ENCODE results near the gene PRICKLE2.

GRCh38 chr3:64244011-64244942 lies 19.0 kb upstream of the PRICKLE2 start:
- TF ChIP-seq GLI4 (tag by site-specific recombination; IDR thresholded peaks at IDR 0.05) = no peak
- TF ChIP-seq, protein P1, sequence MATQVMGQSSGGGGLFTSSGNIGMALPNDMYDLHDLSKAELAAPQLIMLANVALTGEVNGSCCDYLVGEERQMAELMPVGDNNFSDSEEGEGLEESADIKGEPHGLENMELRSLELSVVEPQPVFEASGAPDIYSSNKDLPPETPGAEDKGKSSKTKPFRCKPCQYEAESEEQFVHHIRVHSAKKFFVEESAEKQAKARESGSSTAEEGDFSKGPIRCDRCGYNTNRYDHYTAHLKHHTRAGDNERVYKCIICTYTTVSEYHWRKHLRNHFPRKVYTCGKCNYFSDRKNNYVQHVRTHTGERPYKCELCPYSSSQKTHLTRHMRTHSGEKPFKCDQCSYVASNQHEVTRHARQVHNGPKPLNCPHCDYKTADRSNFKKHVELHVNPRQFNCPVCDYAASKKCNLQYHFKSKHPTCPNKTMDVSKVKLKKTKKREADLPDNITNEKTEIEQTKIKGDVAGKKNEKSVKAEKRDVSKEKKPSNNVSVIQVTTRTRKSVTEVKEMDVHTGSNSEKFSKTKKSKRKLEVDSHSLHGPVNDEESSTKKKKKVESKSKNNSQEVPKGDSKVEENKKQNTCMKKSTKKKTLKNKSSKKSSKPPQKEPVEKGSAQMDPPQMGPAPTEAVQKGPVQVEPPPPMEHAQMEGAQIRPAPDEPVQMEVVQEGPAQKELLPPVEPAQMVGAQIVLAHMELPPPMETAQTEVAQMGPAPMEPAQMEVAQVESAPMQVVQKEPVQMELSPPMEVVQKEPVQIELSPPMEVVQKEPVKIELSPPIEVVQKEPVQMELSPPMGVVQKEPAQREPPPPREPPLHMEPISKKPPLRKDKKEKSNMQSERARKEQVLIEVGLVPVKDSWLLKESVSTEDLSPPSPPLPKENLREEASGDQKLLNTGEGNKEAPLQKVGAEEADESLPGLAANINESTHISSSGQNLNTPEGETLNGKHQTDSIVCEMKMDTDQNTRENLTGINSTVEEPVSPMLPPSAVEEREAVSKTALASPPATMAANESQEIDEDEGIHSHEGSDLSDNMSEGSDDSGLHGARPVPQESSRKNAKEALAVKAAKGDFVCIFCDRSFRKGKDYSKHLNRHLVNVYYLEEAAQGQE (tag by site-specific recombination; IDR thresholded peaks at IDR 0.05) = no peak
- no peak for TF ChIP-seq ZNF140 (tag by site-specific recombination; IDR thresholded peaks at IDR 0.05)
- TF ChIP-seq, protein P2, sequence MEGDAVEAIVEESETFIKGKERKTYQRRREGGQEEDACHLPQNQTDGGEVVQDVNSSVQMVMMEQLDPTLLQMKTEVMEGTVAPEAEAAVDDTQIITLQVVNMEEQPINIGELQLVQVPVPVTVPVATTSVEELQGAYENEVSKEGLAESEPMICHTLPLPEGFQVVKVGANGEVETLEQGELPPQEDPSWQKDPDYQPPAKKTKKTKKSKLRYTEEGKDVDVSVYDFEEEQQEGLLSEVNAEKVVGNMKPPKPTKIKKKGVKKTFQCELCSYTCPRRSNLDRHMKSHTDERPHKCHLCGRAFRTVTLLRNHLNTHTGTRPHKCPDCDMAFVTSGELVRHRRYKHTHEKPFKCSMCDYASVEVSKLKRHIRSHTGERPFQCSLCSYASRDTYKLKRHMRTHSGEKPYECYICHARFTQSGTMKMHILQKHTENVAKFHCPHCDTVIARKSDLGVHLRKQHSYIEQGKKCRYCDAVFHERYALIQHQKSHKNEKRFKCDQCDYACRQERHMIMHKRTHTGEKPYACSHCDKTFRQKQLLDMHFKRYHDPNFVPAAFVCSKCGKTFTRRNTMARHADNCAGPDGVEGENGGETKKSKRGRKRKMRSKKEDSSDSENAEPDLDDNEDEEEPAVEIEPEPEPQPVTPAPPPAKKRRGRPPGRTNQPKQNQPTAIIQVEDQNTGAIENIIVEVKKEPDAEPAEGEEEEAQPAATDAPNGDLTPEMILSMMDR (tag by site-specific recombination; IDR thresholded peaks at IDR 0.05) = peak; percentile 48

Data from HEK293 (cell line).